Hematopoietic multipotent progenitor cell treated with erythropoietin and hydrocortisone succinate and interleukin-3 and kit ligand, for 17 days (in vitro differentiated cells): Measurements from ENCODE around the gene EVX2.
A peak's percentile ranks its signal among the peaks of the same experiment; 100 is the strongest.

ENCODE experiments used
- DNase-seq: peaks from one replicate; pipeline ENCODE4 v3.0.0-alpha.2; 2015; ENCODE audit warnings: low spot score

Gene EVX2

GRCh38 chr2:176096243-176096985, 12.7 kb upstream of the EVX2 start:
- DNase-seq, result no peak

- no peak for DNase-seq
Measured at GRCh38 chr2:176095421-176095820, 11.7 kb upstream of the EVX2 start.

GRCh38 chr2:176094349-176094748, 10.6 kb upstream of the EVX2 start:
- DNase-seq, result no peak

GRCh38 chr2:176093898-176094249, 10.1 kb upstream of the EVX2 start:
- no peak for DNase-seq

GRCh38 chr2:176093145-176093897, 9.6 kb upstream of the EVX2 start:
- DNase-seq, result no peak

- no peak for DNase-seq
Measured at GRCh38 chr2:176092270-176093144, 8.7 kb upstream of the EVX2 start, which contains the start of gene HOXD13. TSS of gene HOXD13 (plus strand) at chr2:176092721. CDS start at chr2:176092891, 170 bp downstream.

GRCh38 chr2:176091329-176092258, 7.8 kb upstream of the EVX2 start:
- DNase-seq, result no peak

GRCh38 chr2:176090862-176091261, 7.1 kb upstream of the EVX2 start:
- DNase-seq, result no peak

GRCh38 chr2:176089843-176090395, 6.2 kb upstream of the EVX2 start:
- DNase-seq, result no peak

- no peak for DNase-seq
Measured at GRCh38 chr2:176088937-176089842, 5.4 kb upstream of the EVX2 start.

- DNase-seq, result no peak
Measured at GRCh38 chr2:176088048-176088936, 4.5 kb upstream of the EVX2 start.

- DNase-seq, result no peak
Measured at GRCh38 chr2:176087330-176088047, 3.7 kb upstream of the EVX2 start.

- DNase-seq, result peak; percentile 8
Measured at GRCh38 chr2:176085861-176086771, 2.4 kb upstream of the EVX2 start.

- DNase-seq, result no peak
Measured at GRCh38 chr2:176085120-176085788, 1.5 kb upstream of the EVX2 start.

- DNase-seq, result no peak
Measured at GRCh38 chr2:176084611-176085119, 903 bp upstream of the EVX2 start.
